ENCODE measurements around the gene HOXC11. TPM values are rescaled to one million over a fixed set of nuclear protein-coding genes. Genes with fewer than 3 reads are reported as not detected.

Gene HOXC11
- total and polyA plus RNA-seq, 2 donors (not counting 1 experiment from before 2014, with no cell fraction given): not detected

- peaks cover 0 to 97% (median 89%) of the 10 kb centered on the region in 4 experiments for H3K27me3 ChIP-seq (replicated peaks in 1 of 4; ENCODE audit: control extremely low read depth in 1 of 4, control insufficient read depth in 3 of 4, insufficient read depth in 4 of 4, low read length in 3 of 4)
- no peak overlapping the region for H3K4me2 ChIP-seq (replicated peaks; ENCODE audit: low read depth, low read length, poor library complexity, severe bottlenecking)
- H3K27ac Mint-ChIP-seq: no peak overlapping the region
- CTCF ChIA-PET: interaction anchor here (1.5 kb wide), 1 partner anchor 22 kb away, joined by 4 read pairs; no protein-coding TSS in a partner anchor
- H3K9ac ChIP-seq (ENCODE audit: low read length): no peak overlapping the region
- H4K20me1 ChIP-seq (ENCODE audit: control insufficient read depth, insufficient read depth, low read length, poor library complexity, severe bottlenecking): no peaks in the 10 kb centered on the region
- H3K27me3 Mint-ChIP-seq: peaks cover 82% of the 10 kb centered on the region
- no peaks in the 10 kb centered on the region for H3K79me2 ChIP-seq (ENCODE audit: control insufficient read depth, insufficient read depth, low read length)
- H3K9me3 ChIP-seq (ENCODE audit: control extremely low read depth in 1 of 3, control insufficient read depth in 2 of 3, insufficient read depth in 1 of 3, low read length in 2 of 3): peaks cover 0 to 78% (median 16%) of the 10 kb centered on the region in 3 donors
- no peak overlapping the region for H2AFZ ChIP-seq (ENCODE audit: insufficient read depth, low read depth, low read length, poor library complexity, severe bottlenecking)
- intact Hi-C loops (cut with micrococcal nuclease): no loop called here
- TF ChIP-seq, protein P1, sequence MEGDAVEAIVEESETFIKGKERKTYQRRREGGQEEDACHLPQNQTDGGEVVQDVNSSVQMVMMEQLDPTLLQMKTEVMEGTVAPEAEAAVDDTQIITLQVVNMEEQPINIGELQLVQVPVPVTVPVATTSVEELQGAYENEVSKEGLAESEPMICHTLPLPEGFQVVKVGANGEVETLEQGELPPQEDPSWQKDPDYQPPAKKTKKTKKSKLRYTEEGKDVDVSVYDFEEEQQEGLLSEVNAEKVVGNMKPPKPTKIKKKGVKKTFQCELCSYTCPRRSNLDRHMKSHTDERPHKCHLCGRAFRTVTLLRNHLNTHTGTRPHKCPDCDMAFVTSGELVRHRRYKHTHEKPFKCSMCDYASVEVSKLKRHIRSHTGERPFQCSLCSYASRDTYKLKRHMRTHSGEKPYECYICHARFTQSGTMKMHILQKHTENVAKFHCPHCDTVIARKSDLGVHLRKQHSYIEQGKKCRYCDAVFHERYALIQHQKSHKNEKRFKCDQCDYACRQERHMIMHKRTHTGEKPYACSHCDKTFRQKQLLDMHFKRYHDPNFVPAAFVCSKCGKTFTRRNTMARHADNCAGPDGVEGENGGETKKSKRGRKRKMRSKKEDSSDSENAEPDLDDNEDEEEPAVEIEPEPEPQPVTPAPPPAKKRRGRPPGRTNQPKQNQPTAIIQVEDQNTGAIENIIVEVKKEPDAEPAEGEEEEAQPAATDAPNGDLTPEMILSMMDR (IDR thresholded peaks at IDR 0.05): peak; percentile 37
- no peak for TF ChIP-seq EZH2 (IDR thresholded peaks at IDR 0.05; ENCODE audit: borderline replicate concordance, insufficient read depth, low read depth, low read length, poor library complexity, severe bottlenecking)
- no peak overlapping the region for H3K4me3 Mint-ChIP-seq
- no peak overlapping the region for H3K27ac ChIP-seq (ENCODE audit: low read length in 2 of 2)
- peak overlapping the region in 1 of 5 experiments; percentile 3 for H3K4me3 ChIP-seq (ENCODE audit: control extremely low read depth in 1 of 5, extremely low read depth in 1 of 5, insufficient read depth in 1 of 5, low read depth in 2 of 5, low read length in 4 of 5)
- WGBS (ENCODE audit: insufficient coverage): 10% methylated on average over 5 of the region's 7 CpGs
- peaks cover 22 to 31% of the 10 kb centered on the region in 2 donors for H3K4me1 ChIP-seq (ENCODE audit: control insufficient read depth in 2 of 2, insufficient read depth in 2 of 2, low read length in 2 of 2)
- H3K36me3 ChIP-seq (replicated peaks in 1 of 2; ENCODE audit: control extremely low read depth in 1 of 2, control insufficient read depth in 1 of 2, extremely low read depth in 1 of 2, insufficient read depth in 2 of 2, low read length in 1 of 2): no peaks in the 10 kb centered on the region
- DNase-seq (no peak), ATAC-seq (ENCODE audit: low read depth) (no peak)
- H3K9me3 Mint-ChIP-seq (ENCODE audit: insufficient read depth): no peaks in the 10 kb centered on the region
- peaks cover 10% of the 10 kb centered on the region for H3K4me1 Mint-ChIP-seq
- POLR2A ChIA-PET: no interaction called here
Observed at GRCh38 chr12:53980104-53980801, 7.3 kb downstream of the HOXC11 start.

- Histone ChIP-seq H3K79me2 (ENCODE audit: control insufficient read depth, insufficient read depth, low read length) (no peaks in the 10 kb centered on the region), H3K27me3 (replicated peaks in 1 of 4; ENCODE audit: control extremely low read depth in 1 of 4, control insufficient read depth in 3 of 4, insufficient read depth in 4 of 4, low read length in 3 of 4) (peaks cover 0 to 97% (median 90%) of the 10 kb centered on the region in 4 experiments), H3K4me3 (ENCODE audit: control extremely low read depth in 1 of 5, extremely low read depth in 1 of 5, insufficient read depth in 1 of 5, low read depth in 2 of 5, low read length in 4 of 5) (peak overlapping the region in 1 of 5 experiments; percentile 3), H3K27ac (ENCODE audit: low read length in 2 of 2) (no peak overlapping the region), H2AFZ (ENCODE audit: insufficient read depth, low read depth, low read length, poor library complexity, severe bottlenecking) (no peak overlapping the region), H3K36me3 (replicated peaks in 1 of 2; ENCODE audit: control extremely low read depth in 1 of 2, control insufficient read depth in 1 of 2, extremely low read depth in 1 of 2, insufficient read depth in 2 of 2, low read length in 1 of 2) (no peaks in the 10 kb centered on the region), H3K9me3 (ENCODE audit: control extremely low read depth in 1 of 3, control insufficient read depth in 2 of 3, insufficient read depth in 1 of 3, low read length in 2 of 3) (peaks cover 0 to 78% (median 12%) of the 10 kb centered on the region in 3 donors), H3K9ac (ENCODE audit: low read length) (no peak overlapping the region), H3K4me1 (ENCODE audit: control insufficient read depth in 2 of 2, insufficient read depth in 2 of 2, low read length in 2 of 2) (peaks cover 23 to 32% of the 10 kb centered on the region in 2 donors), H4K20me1 (ENCODE audit: control insufficient read depth, insufficient read depth, low read length, poor library complexity, severe bottlenecking) (no peaks in the 10 kb centered on the region), H3K4me2 (replicated peaks; ENCODE audit: low read depth, low read length, poor library complexity, severe bottlenecking) (no peak overlapping the region)
- ChIA-PET CTCF (interaction anchor here (1.5 kb wide), 1 partner anchor 22 kb away, joined by 4 read pairs; no protein-coding TSS in a partner anchor), POLR2A (no interaction called here)
- intact Hi-C loops (cut with micrococcal nuclease): no loop called here
- no peak overlapping the region for H3K4me3 Mint-ChIP-seq
- H3K27ac Mint-ChIP-seq: no peak overlapping the region
- TF ChIP-seq, protein P1 (IDR thresholded peaks at IDR 0.05): no peak
- no peak for TF ChIP-seq EZH2 (IDR thresholded peaks at IDR 0.05; ENCODE audit: borderline replicate concordance, insufficient read depth, low read depth, low read length, poor library complexity, severe bottlenecking)
- 25% methylated on average over 10 of the region's 15 CpGs for WGBS (ENCODE audit: insufficient coverage)
- H3K4me1 Mint-ChIP-seq: peaks cover 7% of the 10 kb centered on the region
- ATAC-seq (ENCODE audit: low read depth): no peak
- DNase-seq: peak; percentile 27
- H3K27me3 Mint-ChIP-seq: peaks cover 81% of the 10 kb centered on the region
- H3K9me3 Mint-ChIP-seq (ENCODE audit: insufficient read depth): no peaks in the 10 kb centered on the region
Observed at GRCh38 chr12:53980802-53981496, 8.0 kb downstream of the HOXC11 start.
